MM.1S (cell line): ENCODE results near the gene DNAJB5.

Experiments
- CTCF ChIP-seq: fragments of 300-600 bp; sonication (generic); IDR thresholded peaks from 2 replicates; pipeline ENCODE4 v1.5.1; 2016; ENCODE audit warnings: antibody characterized with exemption, low read length, mixed read lengths
- EZH2phosphoT487 ChIP-seq: fragments of 300-600 bp; sonication (generic); IDR thresholded peaks from 2 replicates; pipeline ENCODE4 v1.6.1; 2018; ENCODE audit warnings: antibody characterized with exemption, low read length

- TF ChIP-seq CTCF (no peak), EZH2phosphoT487 (no peak)
Observed at GRCh38 chr9:34994900-34995669, 5.5 kb downstream of the DNAJB5 start.
